D721Med (cell line): ENCODE data around the gene GTPBP1.

ENCODE experiments used
- DNase-seq: peaks from one replicate; pipeline ENCODE4 v3.0.0; 2011; ENCODE audit warnings: low spot score; ENCODE audit not compliant: insufficient read length
- FAIRE-seq: peaks from 2 replicates; lab custom pipeline; 2011; peaks lifted over from hg19 to GRCh38; lab: Jason Lieb, UNC
- CTCF ChIP-seq: IDR thresholded peaks from 2 replicates; pipeline ENCODE4 v1.5.1; 2012; ENCODE audit warnings: mild to moderate bottlenecking, control low read depth; ENCODE audit not compliant: insufficient read depth; ENCODE audit errors: missing control alignments

GTPBP1 gene

DNA sequence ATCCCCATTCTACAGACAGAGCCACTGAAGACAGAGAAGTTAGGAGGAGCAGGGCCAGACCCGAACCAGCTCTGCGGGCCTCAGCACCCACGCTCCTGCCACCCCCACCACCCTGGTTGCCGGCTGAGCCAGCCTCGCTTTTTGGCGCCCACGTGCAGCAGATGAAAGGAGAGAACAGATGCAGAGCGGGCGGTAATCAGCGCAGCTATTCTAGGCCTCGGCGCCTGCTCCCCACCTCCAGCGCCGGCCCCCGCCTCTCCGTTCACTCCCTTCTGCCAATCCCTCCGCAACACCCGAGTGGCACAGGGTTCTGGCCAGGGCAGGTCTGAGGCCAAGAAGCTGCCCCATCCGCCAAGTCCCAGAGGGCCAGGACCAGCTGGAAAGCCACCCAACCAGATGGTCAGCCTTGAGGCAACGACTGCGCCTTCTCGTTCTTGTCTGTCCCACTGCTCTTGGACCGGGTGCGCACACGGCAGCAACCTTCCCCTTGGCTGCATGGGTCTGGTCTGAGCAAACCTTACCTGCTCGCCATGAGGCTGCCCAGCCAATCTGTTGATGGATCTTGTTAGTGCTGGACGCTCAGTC, 71.4 kb downstream of the GTPBP1 start:
- DNase-seq: no peak
- FAIRE-seq: no peak
- no peak for TF ChIP-seq CTCF

- DNase-seq (no peak), FAIRE-seq (no peak)
- TF ChIP-seq CTCF: no peak
These were observed 75.3 kb downstream of the GTPBP1 start for GRCh38 chr22:38781033-38781432.

DNA sequence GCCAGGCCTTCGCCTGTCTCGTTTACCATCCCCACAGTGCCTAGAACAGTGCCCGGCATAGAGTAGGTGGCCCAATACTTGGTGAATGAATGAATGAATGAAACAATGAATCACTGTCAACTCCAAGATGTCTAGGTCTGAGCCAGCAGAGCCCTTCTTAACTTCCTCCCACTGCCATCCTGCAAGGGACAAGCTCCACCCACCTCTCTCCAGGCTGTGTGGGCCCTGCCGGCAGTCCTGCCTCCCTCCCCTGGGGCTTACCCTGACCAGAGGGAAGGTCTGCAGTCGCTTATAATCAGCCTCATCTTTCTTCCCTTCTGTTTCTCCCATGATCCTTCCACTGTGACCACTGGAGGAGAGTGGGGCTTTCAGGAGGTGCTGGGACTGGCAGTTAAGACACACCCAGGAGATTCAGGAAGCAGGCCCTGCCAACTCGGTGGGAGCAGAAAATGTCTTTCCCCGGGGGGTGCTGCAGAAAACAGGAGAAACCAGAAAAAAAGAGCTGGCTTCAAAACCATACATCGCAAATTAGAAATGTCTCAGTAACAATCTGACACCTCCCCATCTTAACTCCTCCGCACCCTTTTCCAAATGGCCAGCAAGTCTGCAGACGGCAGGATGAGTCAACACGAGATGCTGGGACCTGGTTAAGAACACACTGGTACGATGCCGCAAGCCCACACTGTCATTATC, 76.8 kb downstream of the GTPBP1 start:
- no peak for DNase-seq
- TF ChIP-seq CTCF: no peak
- no peak for FAIRE-seq
